ENCODE data around the gene NGEF. TPM values are rescaled to one million over a fixed set of nuclear protein-coding genes. Genes with fewer than 3 reads are reported as not detected.
A peak's percentile ranks its signal among the peaks of the same experiment; 100 is the strongest.

Gene NGEF
- total and polyA plus RNA-seq, 9 of the 15 experiments (the other 6 are each of a cell fraction or from before 2014, with no cell fraction given): 0.07 to 0.17 (median 0.09) TPM; not detected in 6

- Histone ChIP-seq H3K27ac (ENCODE audit: extremely low read depth, low read depth, low read length) (no peak overlapping the region), H4K20me1 (replicated peaks; ENCODE audit: control insufficient read depth, insufficient read depth, low read length) (no peaks in the 10 kb centered on the region), H3K27me3 (ENCODE audit: control insufficient read depth in 2 of 2, insufficient read depth in 2 of 2, low read length in 2 of 2) (peaks cover 9 to 54% of the 10 kb centered on the region in 2 experiments; a peak in 4 of 5 replicates), H2AFZ (ENCODE audit: low read depth, low read length) (no peak overlapping the region), H3K9me3 (replicated peaks; ENCODE audit: control insufficient read depth, insufficient read depth, low read depth, low read length) (no peaks in the 10 kb centered on the region), H3K9me1 (ENCODE audit: control insufficient read depth, insufficient read depth, low read length) (no peaks in the 10 kb centered on the region), H3K36me3 (ENCODE audit: control insufficient read depth, insufficient read depth, low read length) (no peaks in the 10 kb centered on the region), H3K4me3 (no peak overlapping the region), H3K4me1 (replicated peaks in 1 of 2; ENCODE audit: control insufficient read depth in 2 of 2, insufficient read depth in 2 of 2, low read length in 2 of 2) (peaks cover 0 to 16% of the 10 kb centered on the region in 2 experiments; a peak in 2 of 5 replicates), H3K4me2 (ENCODE audit: insufficient read depth, low read length) (no peak overlapping the region), H3K79me2 (ENCODE audit: control insufficient read depth, insufficient read depth, low read length) (no peaks in the 10 kb centered on the region), H3K9ac (ENCODE audit: insufficient read depth in 1 of 2, low read depth in 2 of 2, low read length in 2 of 2) (no peak overlapping the region)
- TF ChIP-seq ZNF644 (tag; IDR thresholded peaks at IDR 0.05; ENCODE audit: low read depth): no peak
- TF ChIP-seq PKNOX1 (IDR thresholded peaks at IDR 0.05): peak; percentile 69
- WGBS (ENCODE audit: insufficient coverage, low coverage, missing lambda C conversion rate): 3% methylated on average over 9 of the region's 11 CpGs
- intact Hi-C loops (cut with micrococcal nuclease) (no loop called here), in situ Hi-C loops (cut with MboI) (no loop called here)
- FAIRE-seq (no peak), ATAC-seq (no peak), DNase-seq (ENCODE audit: extremely low read depth in 1 of 4, low spot score in 3 of 4) (no peak)
- POLR2A ChIA-PET: no interaction called here
- no TSS peak for BruUV-seq (replicated peaks)
- CTCF ChIA-PET (ENCODE audit: low intra/inter-chr PET ratio): no interaction called here
These were observed 87.8 kb downstream of the NGEF start for GRCh38 chr2:232925153-232925820.

- TF ChIP-seq THRAP3 (IDR thresholded peaks at IDR 0.05; ENCODE audit: borderline replicate concordance) (no peak), RBM25 (IDR thresholded peaks at IDR 0.05; ENCODE audit: low read depth, low read length, severe bottlenecking) (peak; percentile 64)
- Histone ChIP-seq H3K9me1 (ENCODE audit: control insufficient read depth, insufficient read depth, low read length) (no peaks in the 10 kb centered on the region), H3K4me2 (ENCODE audit: insufficient read depth, low read length) (no peak overlapping the region), H3K9me3 (replicated peaks; ENCODE audit: control insufficient read depth, insufficient read depth, low read depth, low read length) (no peaks in the 10 kb centered on the region), H3K27me3 (ENCODE audit: control insufficient read depth in 2 of 2, insufficient read depth in 2 of 2, low read length in 2 of 2) (peaks cover 11 to 62% of the 10 kb centered on the region in 2 experiments), H3K36me3 (ENCODE audit: control insufficient read depth, insufficient read depth, low read length) (no peaks in the 10 kb centered on the region), H3K4me3 (no peak overlapping the region), H4K20me1 (replicated peaks; ENCODE audit: control insufficient read depth, insufficient read depth, low read length) (no peaks in the 10 kb centered on the region), H3K27ac (ENCODE audit: extremely low read depth, low read depth, low read length) (no peak overlapping the region), H3K9ac (ENCODE audit: insufficient read depth in 1 of 2, low read depth in 2 of 2, low read length in 2 of 2) (no peak overlapping the region), H2AFZ (ENCODE audit: low read depth, low read length) (no peak overlapping the region), H3K4me1 (replicated peaks in 1 of 2; ENCODE audit: control insufficient read depth in 2 of 2, insufficient read depth in 2 of 2, low read length in 2 of 2) (peaks cover 0 to 20% of the 10 kb centered on the region in 2 experiments; a peak in 3 of 5 replicates), H3K79me2 (ENCODE audit: control insufficient read depth, insufficient read depth, low read length) (no peaks in the 10 kb centered on the region)
- ChIA-PET CTCF (ENCODE audit: low intra/inter-chr PET ratio) (no interaction called here), POLR2A (no interaction called here)
- ATAC-seq: no peak
- no TSS peak for BruUV-seq (replicated peaks)
- FAIRE-seq: no peak
- no peak for DNase-seq (ENCODE audit: extremely low read depth in 1 of 4, low spot score in 3 of 4)
- in situ Hi-C loops (cut with MboI): no loop called here
- intact Hi-C loops (cut with micrococcal nuclease): no loop called here
These were observed 88.6 kb downstream of the NGEF start for GRCh38 chr2:232924433-232924832.

All from K562 (cell line).